Thyroid gland (tissue), 4 donors: ENCODE results near the gene XRCC5.

Source experiments
- CTCF ChIP-seq, 6 experiments: fragments of 200-600 bp in 3 of 6; fragments of 450-650 bp in 3 of 6; sonication (generic) in 3 of 6; IDR thresholded peaks; one replicate each; pipeline ENCODE4 v1.5.1; 2016 to 2019; ENCODE audit warnings: antibody characterized with exemption in 6 of 6, mild to moderate bottlenecking in 2 of 6, inconsistent platforms in 1 of 6, moderate library complexity in 1 of 6
- POLR2A ChIP-seq, 2 donors: fragments of 450-650 bp; IDR thresholded peaks; one replicate each; pipeline ENCODE4 v1.6.1; 2017; ENCODE audit warnings: antibody characterized with exemption in 2 of 2, mild to moderate bottlenecking in 2 of 2, moderate library complexity in 1 of 2

- TF ChIP-seq CTCF (IDR thresholded peaks at IDR 0.05) = no peak
- no peak for TF ChIP-seq POLR2A (IDR thresholded peaks at IDR 0.05)
Observed at GRCh38 chr2:216112926-216113325, 3.8 kb downstream of the XRCC5 start.
